ENCODE data around the gene CEMIP. TPM values are rescaled to one million over a fixed set of nuclear protein-coding genes. Genes with fewer than 3 reads are reported as not detected.

Gene CEMIP
- polyA plus RNA-seq, 3 donors from 2014 or later: 0.08 TPM; not detected in 2

DNA sequence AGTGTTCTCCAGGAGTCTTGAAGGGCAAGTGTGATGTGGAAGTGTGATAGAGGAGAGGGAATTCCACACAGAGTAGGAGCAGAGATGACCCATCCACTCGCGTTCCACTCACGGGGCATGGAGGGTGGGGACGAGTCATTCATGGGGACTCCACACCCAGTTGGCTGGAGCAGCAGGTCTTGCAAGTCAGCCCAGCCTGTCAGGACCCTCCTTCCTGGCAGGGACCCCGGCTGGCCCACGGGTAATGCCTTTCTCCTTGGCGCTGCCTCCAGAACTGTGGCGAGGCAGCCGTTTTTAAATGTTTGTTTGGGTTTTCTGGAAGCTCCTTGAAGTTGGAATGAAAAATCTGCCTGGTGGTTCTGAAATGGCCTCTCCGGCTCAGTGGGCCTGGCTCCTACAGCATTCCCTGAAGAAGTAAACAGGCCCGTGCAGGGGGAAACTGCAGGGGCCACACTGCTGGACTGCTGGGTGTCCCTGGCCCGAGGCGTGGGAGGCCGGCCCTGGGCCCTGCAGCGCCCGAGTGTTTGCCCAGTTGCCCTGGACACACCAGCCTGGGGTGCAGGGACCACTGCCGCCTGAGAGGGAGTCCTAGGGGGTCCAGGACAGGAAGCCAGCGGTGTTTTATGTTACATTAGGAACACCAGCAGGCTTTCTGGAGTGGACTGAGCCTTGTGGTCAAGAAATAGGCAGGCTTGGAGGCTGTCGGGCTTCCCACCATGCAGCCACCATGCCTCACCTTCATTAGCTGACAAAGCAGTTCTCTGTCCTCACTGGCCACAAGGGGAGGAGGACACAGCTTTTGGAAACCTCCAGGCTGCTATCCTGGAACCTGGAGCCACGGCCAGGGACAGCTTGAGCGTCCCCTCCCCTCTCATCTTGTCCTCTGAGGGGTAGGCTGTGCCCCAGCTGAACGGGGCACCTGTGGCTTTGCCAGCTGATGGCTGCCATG, 61.3 kb downstream of the CEMIP start:
- peaks cover 6 to 15% (median 12%) of the 10 kb centered on the region in 3 donors for H3K27me3 Mint-ChIP-seq (ENCODE audit: low read depth in 3 of 3)
- no peaks in the 10 kb centered on the region for H3K36me3 Mint-ChIP-seq
- H3K4me1 Mint-ChIP-seq: no peaks in the 10 kb centered on the region
- no peak overlapping the region for H3K27ac Mint-ChIP-seq
- no peak for DNase-seq
- H3K9me3 Mint-ChIP-seq: no peaks in the 10 kb centered on the region
- H3K4me3 Mint-ChIP-seq: no peak overlapping the region

DNA sequence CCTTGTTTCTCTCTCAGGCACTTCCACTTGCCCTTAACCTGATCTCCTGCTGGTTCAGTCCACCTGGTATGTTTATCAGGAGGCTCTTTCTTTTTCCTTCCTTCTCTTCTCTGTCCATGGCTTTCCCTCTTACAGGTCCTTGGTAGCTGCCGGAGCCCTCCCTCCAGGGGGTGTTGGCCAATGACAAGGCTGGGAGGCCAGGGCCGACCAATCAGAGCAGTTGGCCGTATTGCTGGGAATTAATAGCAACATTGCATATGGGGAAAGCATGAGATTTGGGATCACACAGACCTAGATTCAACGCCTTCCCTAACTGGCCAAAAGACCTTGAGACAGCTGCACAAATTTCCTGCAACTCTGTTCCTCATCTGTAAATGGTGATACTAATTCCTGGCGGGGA, 62.4 kb downstream of the CEMIP start:
- Mint-ChIP-seq H3K36me3 (no peaks in the 10 kb centered on the region), H3K4me3 (no peak overlapping the region), H3K27ac (no peak overlapping the region), H3K4me1 (no peaks in the 10 kb centered on the region), H3K9me3 (no peaks in the 10 kb centered on the region), H3K27me3 (ENCODE audit: low read depth in 3 of 3) (peaks cover 6 to 16% (median 12%) of the 10 kb centered on the region in 3 donors)
- DNase-seq: no peak

GRCh38 chr15:80844011-80844732, 65.0 kb downstream of the CEMIP start:
- Mint-ChIP-seq H3K27me3 (ENCODE audit: low read depth in 3 of 3) (peaks cover 2 to 13% (median 8%) of the 10 kb centered on the region in 3 donors), H3K27ac (no peak overlapping the region), H3K4me1 (no peaks in the 10 kb centered on the region)

GRCh38 chr15:80846031-80846815, 67.1 kb downstream of the CEMIP start:
- Mint-ChIP-seq H3K36me3 (no peaks in the 10 kb centered on the region), H3K27ac (no peak overlapping the region), H3K4me3 (no peak overlapping the region), H3K9me3 (no peaks in the 10 kb centered on the region), H3K4me1 (no peaks in the 10 kb centered on the region), H3K27me3 (ENCODE audit: low read depth in 3 of 3) (peaks cover 6 to 13% (median 7%) of the 10 kb centered on the region in 3 donors)
- DNase-seq: no peak

More at GRCh38 chr15:80844011-80844732, 65.0 kb downstream of the CEMIP start:
- Mint-ChIP-seq H3K9me3 (no peaks in the 10 kb centered on the region), H3K4me3 (no peak overlapping the region), H3K36me3 (no peaks in the 10 kb centered on the region)
- DNase-seq: no peak

GRCh38 chr15:80849308-80849707, 70.1 kb downstream of the CEMIP start:
- DNase-seq: no peak
- Mint-ChIP-seq H3K4me3 (no peak overlapping the region), H3K27ac (no peak overlapping the region), H3K9me3 (no peaks in the 10 kb centered on the region), H3K36me3 (no peaks in the 10 kb centered on the region), H3K4me1 (no peaks in the 10 kb centered on the region), H3K27me3 (ENCODE audit: low read depth in 3 of 3) (peaks cover 2 to 6% (median 5%) of the 10 kb centered on the region in 3 donors)

DNA sequence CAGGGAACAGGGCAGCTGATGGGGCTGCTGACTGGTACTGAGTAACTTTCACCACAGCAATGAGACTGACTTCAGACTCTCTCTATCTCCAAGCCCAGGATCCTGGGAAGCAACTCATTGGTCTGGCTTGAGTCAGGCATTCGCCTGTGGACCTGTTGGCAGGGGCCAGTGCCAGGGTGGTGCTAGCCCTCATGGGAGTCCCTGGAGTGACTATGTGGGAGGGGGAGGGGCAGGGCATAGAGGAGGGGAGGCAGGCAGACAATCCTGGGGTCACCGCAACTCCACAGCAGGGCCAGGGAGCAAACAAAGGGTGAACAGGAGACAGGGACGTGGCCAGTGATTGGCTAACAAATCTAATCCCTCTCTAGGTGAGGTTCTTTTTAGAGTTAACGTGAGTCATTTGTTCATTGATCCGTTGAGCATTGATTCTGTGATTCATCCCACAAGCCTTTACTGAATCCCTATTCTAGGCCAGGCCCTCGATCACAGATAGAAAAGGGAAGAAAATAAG, 71.8 kb downstream of the CEMIP start:
- Mint-ChIP-seq H3K4me1 (no peaks in the 10 kb centered on the region), H3K27ac (no peak overlapping the region), H3K36me3 (no peaks in the 10 kb centered on the region), H3K9me3 (no peaks in the 10 kb centered on the region), H3K4me3 (no peak overlapping the region), H3K27me3 (ENCODE audit: low read depth in 3 of 3) (peaks cover 3 to 6% (median 5%) of the 10 kb centered on the region in 3 donors)
- no peak for DNase-seq

DNA sequence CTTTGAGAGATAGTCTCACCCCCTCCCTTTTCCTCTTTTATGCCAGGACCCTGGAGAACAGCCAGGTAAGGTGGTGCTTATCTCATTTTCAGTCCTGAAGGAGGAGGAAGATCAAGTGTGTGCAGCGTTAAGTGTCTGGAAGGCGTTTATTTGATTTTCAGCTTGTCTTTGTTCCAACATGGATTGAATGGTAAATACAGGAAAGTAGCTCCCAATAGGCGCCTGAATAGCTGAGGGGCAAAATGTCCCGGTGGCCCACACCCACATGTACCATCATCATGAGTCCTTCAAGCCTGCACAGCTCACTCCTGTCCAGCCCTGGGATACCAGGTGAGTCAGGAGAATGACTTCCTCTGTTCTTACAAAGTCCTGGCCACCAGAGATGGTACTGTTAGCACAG, 73.5 kb downstream of the CEMIP start:
- peaks cover 3 to 7% (median 6%) of the 10 kb centered on the region in 3 donors for H3K27me3 Mint-ChIP-seq (ENCODE audit: low read depth in 3 of 3)
- H3K36me3 Mint-ChIP-seq: no peaks in the 10 kb centered on the region
- no peak overlapping the region for H3K4me3 Mint-ChIP-seq
- H3K27ac Mint-ChIP-seq: no peak overlapping the region
- H3K4me1 Mint-ChIP-seq: no peaks in the 10 kb centered on the region
- no peaks in the 10 kb centered on the region for H3K9me3 Mint-ChIP-seq
- no peak for DNase-seq

DNA sequence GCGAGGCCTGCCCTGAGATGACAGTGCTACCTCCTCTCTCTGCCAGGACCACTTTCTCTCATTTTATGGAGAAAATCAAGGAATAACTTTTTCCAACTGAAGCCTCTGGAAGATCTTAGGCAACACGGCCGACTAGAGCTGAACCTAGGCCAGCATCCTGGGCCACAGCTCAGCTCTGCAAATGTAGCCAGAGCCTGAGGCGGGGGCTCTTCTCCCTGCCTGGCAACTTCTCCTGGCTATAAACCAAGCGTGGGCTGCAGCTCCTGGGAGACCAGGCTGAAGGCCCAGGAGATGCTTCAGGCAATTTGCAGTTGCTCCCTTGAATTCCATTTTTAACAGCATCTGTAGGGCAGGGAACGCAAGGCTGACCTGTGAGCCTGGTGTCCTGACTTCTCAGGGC, 74.9 kb downstream of the CEMIP start:
- Mint-ChIP-seq H3K27me3 (ENCODE audit: low read depth in 3 of 3) (peaks cover 3 to 7% (median 4%) of the 10 kb centered on the region in 3 donors), H3K9me3 (no peaks in the 10 kb centered on the region), H3K4me3 (no peak overlapping the region), H3K4me1 (no peaks in the 10 kb centered on the region), H3K27ac (no peak overlapping the region), H3K36me3 (no peaks in the 10 kb centered on the region)
- DNase-seq: no peak

DNA sequence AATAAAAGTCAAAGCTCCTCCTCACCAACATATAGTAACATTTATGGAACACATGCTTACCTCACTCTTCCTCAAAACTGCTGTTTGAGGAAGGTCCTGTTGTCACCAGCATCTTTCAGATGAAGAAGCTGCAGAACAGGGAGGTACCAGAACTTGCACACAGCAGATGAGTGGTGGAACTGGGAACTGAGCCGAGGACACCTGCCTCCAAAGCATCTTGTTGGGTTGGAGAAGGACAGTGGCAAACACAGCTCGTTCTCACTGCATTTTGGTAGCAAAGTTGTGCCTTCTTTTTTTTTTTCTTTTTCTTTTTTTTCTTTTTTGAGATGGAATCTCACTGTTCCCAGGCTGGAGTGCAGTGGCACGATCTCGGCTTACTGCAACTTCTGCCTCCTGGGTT, 76.0 kb downstream of the CEMIP start:
- H3K4me1 Mint-ChIP-seq: no peaks in the 10 kb centered on the region
- DNase-seq: no peak
- H3K9me3 Mint-ChIP-seq: no peaks in the 10 kb centered on the region
- H3K27me3 Mint-ChIP-seq (ENCODE audit: low read depth in 3 of 3): peaks cover 3 to 7% (median 3%) of the 10 kb centered on the region in 3 donors
- no peak overlapping the region for H3K4me3 Mint-ChIP-seq
- H3K36me3 Mint-ChIP-seq: no peaks in the 10 kb centered on the region
- no peak overlapping the region for H3K27ac Mint-ChIP-seq

DNA sequence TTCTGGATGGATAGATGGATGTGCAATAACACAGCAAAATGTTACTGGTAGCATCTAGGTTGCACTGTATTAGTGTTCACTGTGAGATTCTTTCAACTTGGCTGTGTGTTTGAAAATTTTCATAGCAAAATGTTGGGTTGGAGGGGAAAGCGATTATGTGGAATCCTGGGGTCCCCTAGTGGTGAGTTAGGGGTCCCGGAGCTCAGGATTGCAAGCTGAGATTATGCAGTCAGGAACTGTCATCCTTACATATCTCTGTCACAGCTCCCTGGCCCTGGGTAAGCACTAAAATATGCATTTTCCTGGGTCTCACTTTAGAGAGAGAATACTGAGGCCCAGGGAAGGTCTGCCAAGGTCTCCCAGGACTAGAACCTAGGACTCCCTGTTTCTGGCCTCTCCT, 77.2 kb downstream of the CEMIP start:
- Mint-ChIP-seq H3K4me1 (no peaks in the 10 kb centered on the region), H3K36me3 (no peaks in the 10 kb centered on the region), H3K4me3 (no peak overlapping the region), H3K27me3 (ENCODE audit: low read depth in 3 of 3) (peaks cover 0 to 5% (median 3%) of the 10 kb centered on the region in 3 donors), H3K9me3 (no peaks in the 10 kb centered on the region), H3K27ac (no peak overlapping the region)
- DNase-seq: no peak

- H3K27ac Mint-ChIP-seq: no peak overlapping the region
- H3K4me1 Mint-ChIP-seq: no peaks in the 10 kb centered on the region
- no peaks in the 10 kb centered on the region for H3K36me3 Mint-ChIP-seq
- no peaks in the 10 kb centered on the region for H3K9me3 Mint-ChIP-seq
- peaks cover 0 to 4% (median 3%) of the 10 kb centered on the region in 3 donors for H3K27me3 Mint-ChIP-seq (ENCODE audit: low read depth in 3 of 3)
- no peak for DNase-seq
- no peak overlapping the region for H3K4me3 Mint-ChIP-seq
Observed at GRCh38 chr15:80856809-80857377, 77.7 kb downstream of the CEMIP start.

- Mint-ChIP-seq H3K9me3 (no peaks in the 10 kb centered on the region), H3K27me3 (ENCODE audit: low read depth in 3 of 3) (peaks cover 0 to 1% (median 0%) of the 10 kb centered on the region in 3 donors), H3K36me3 (no peaks in the 10 kb centered on the region), H3K27ac (no peak overlapping the region), H3K4me1 (no peaks in the 10 kb centered on the region), H3K4me3 (no peak overlapping the region)
- DNase-seq: no peak
Observed at GRCh38 chr15:80861731-80862170, 82.6 kb downstream of the CEMIP start.

DNA sequence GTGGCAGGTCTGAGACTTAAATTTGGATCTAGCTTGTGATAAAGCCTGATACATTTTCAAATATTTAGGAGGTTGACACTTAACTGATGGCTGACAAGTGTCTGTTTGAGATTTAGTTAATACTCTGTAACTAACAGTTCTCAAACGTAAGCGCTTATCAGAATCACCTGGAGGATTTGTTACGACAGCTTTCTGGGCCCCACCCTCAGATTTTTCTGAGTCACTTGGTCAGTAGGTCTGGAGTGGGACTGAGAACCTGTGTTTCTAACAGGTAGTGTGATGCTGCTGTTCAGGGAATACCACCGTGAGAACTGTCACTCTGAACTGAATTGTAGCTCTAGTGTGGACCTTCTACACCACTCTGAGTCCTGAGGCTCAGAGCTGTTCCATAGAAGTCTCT, 85.5 kb downstream of the CEMIP start:
- Mint-ChIP-seq H3K4me1 (no peaks in the 10 kb centered on the region), H3K4me3 (no peak overlapping the region), H3K27me3 (ENCODE audit: low read depth in 3 of 3) (no peaks in the 10 kb centered on the region), H3K36me3 (no peaks in the 10 kb centered on the region), H3K9me3 (no peaks in the 10 kb centered on the region), H3K27ac (no peak overlapping the region)
- no peak for DNase-seq

All from immature natural killer cell (primary cell).